B cell (primary cell): ENCODE data around the gene FAM204A. TPM values are rescaled to one million over a fixed set of nuclear protein-coding genes. Genes with fewer than 3 reads are reported as not detected.

Experiments
- ATAC-seq: fragments of 200-7000 bp; cut with Tn5 transposase; one replicate; pipeline ENCODE4 v1.10.0; 2021; ENCODE audit warnings: low read depth, mild to moderate bottlenecking, moderate number of reproducible peaks, moderate library complexity
- CTCF ChIA-PET: fragments of 350-600 bp; sonication (Branson Sonifier 250); formaldehyde crosslinking; loops from one replicate; lab custom pipeline; 2021; ENCODE audit warnings: antibody characterized with exemption, inconsistent platforms; lab: Charles Lee
- POLR2A ChIA-PET: fragments of 350-600 bp; sonication (Branson Sonifier 250); formaldehyde crosslinking; loops from one replicate; lab custom pipeline; 2021; ENCODE audit warnings: antibody characterized with exemption; lab: Charles Lee
- DNase-seq: peaks from one replicate; pipeline ENCODE4 v3.0.0; 2013
- H2AFZ ChIP-seq: 2 replicates; pipeline ENCODE4 v1.6.1; 2012; ENCODE audit warnings: mild to moderate bottlenecking, low read depth, low read length; ENCODE audit not compliant: insufficient read depth, poor library complexity, severe bottlenecking
- H3K27ac ChIP-seq, 2 donors: 1 replicate in 1 of 2; 2 replicates in 1 of 2; pipeline ENCODE4 v1.5.1; 2012 to 2013; ENCODE audit warnings: low read length in 2 of 2, mild to moderate bottlenecking in 2 of 2, moderate library complexity in 1 of 2
- H3K27me3 ChIP-seq, 4 experiments: fragments of 200-600 bp in 1 of 4; sonication (generic) in 1 of 4; replicated peaks in 1 of 4; 1 replicate in 2 of 4; 2 replicates in 2 of 4; pipeline versions ENCODE4 v1.6.1 to v1.7.0; 2013 to 2016; ENCODE audit warnings: low read length in 3 of 4, mild to moderate bottlenecking in 2 of 4, mixed read lengths in 1 of 4, moderate library complexity in 1 of 4; ENCODE audit not compliant: insufficient read depth in 4 of 4, control insufficient read depth in 3 of 4; ENCODE audit errors: control extremely low read depth in 1 of 4
- H3K36me3 ChIP-seq, 2 experiments: replicated peaks in 1 of 2; 1 replicate in 1 of 2; 2 replicates in 1 of 2; pipeline versions ENCODE4 v1.6.1 to v1.7.1; 2013; ENCODE audit warnings: low read length in 1 of 2; ENCODE audit not compliant: insufficient read depth in 2 of 2, control insufficient read depth in 1 of 2; ENCODE audit errors: control extremely low read depth in 1 of 2, extremely low read depth in 1 of 2
- H3K4me1 ChIP-seq, 2 donors: fragments of 200-600 bp in 1 of 2; sonication (generic) in 1 of 2; 1 replicate in 1 of 2; 2 replicates in 1 of 2; pipeline versions ENCODE4 v1.5.1 to v1.6.1; 2013 to 2017; ENCODE audit warnings: low read length in 2 of 2; ENCODE audit not compliant: control insufficient read depth in 2 of 2, insufficient read depth in 2 of 2
- H3K4me2 ChIP-seq: replicated peaks from 2 replicates; pipeline ENCODE3; 2012; ENCODE audit warnings: mild to moderate bottlenecking, low read depth, low read length; ENCODE audit not compliant: poor library complexity, severe bottlenecking
- H3K4me3 ChIP-seq, 5 experiments: fragments of 200-600 bp in 1 of 5; sonication (generic) in 1 of 5; 1 replicate in 3 of 5; 2 replicates in 2 of 5; pipeline versions ENCODE4 v1.5.1 to v1.7.0; 2011 to 2016; ENCODE audit warnings: low read length in 4 of 5, mild to moderate bottlenecking in 4 of 5, low read depth in 2 of 5, control low read depth in 1 of 5, moderate library complexity in 1 of 5; ENCODE audit not compliant: insufficient read depth in 1 of 5; ENCODE audit errors: control extremely low read depth in 1 of 5, extremely low read depth in 1 of 5
- H3K79me2 ChIP-seq: fragments of 200-600 bp; sonication (generic); one replicate; pipeline ENCODE4 v1.6.0; 2016; ENCODE audit warnings: low read length; ENCODE audit not compliant: control insufficient read depth, insufficient read depth
- H3K9ac ChIP-seq: fragments of 200-600 bp; sonication (generic); 2 replicates; pipeline ENCODE4 v1.6.1; 2017; ENCODE audit warnings: mild to moderate bottlenecking, low read length, moderate library complexity
- H3K9me3 ChIP-seq, 3 donors: one replicate each; pipeline versions ENCODE4 v1.6.1 to v1.7.1; 2013; ENCODE audit warnings: low read length in 2 of 3; ENCODE audit not compliant: control insufficient read depth in 2 of 3, insufficient read depth in 1 of 3; ENCODE audit errors: control extremely low read depth in 1 of 3
- H4K20me1 ChIP-seq: 2 replicates; pipeline ENCODE4 v1.6.0; 2012; ENCODE audit warnings: mild to moderate bottlenecking, low read length; ENCODE audit not compliant: insufficient read depth, control insufficient read depth, poor library complexity, severe bottlenecking
- H3K27ac Mint-ChIP-seq: one replicate; pipeline ENCODE4 v1.8.0; 2021; ENCODE audit warnings: mixed read lengths
- H3K27me3 Mint-ChIP-seq: one replicate; pipeline ENCODE4 v1.8.0; 2021; ENCODE audit warnings: mixed read lengths
- H3K4me1 Mint-ChIP-seq: one replicate; pipeline ENCODE4 v1.8.0; 2021; ENCODE audit warnings: mixed read lengths
- H3K4me3 Mint-ChIP-seq: one replicate; pipeline ENCODE4 v1.8.0; 2021; ENCODE audit warnings: mixed read lengths
- H3K9me3 Mint-ChIP-seq: one replicate; pipeline ENCODE4 v1.8.0; 2022; ENCODE audit warnings: mixed read lengths; ENCODE audit not compliant: insufficient read depth
- EZH2 ChIP-seq: IDR thresholded peaks from 2 replicates; pipeline ENCODE4 v1.6.1; 2012; ENCODE audit warnings: borderline replicate concordance, low read depth, mild to moderate bottlenecking, moderate library complexity, low read length; ENCODE audit not compliant: insufficient read depth, poor library complexity, severe bottlenecking
- WGBS: methylation state at CpG from one replicate; pipeline ENCODE4 v1.1.5; 2013; ENCODE audit warnings: missing lambda C conversion rate; ENCODE audit not compliant: insufficient coverage; 5-methylcytosine and 5-hydroxymethylcytosine counted together
- intact Hi-C: fragments of 100-400 bp; cut with micrococcal nuclease; formaldehyde crosslinking; loops from one replicate; pipeline ENCODE4 v1.10.0; 2022
- polyA plus RNA-seq: library from polyadenylated mRNA; depleted of rRNA; stranded (reverse); fragments of >200 nt; gene quantifications from 2 replicates; pipeline ENCODE4 v1.2.3, GENCODE V29; 2012
- total RNA-seq, 2 donors: library from RNA; stranded (reverse); fragments of 120-200 nt in 1 of 2; gene quantifications; 1 replicate in 1 of 2; 2 replicates in 1 of 2; pipeline versions ENCODE4 v1.2.3 to v1.2.4, GENCODE V29; 2013 to 2022
- TF ChIP-seq, protein P1 (sequence below): fragments of 200-600 bp; IDR thresholded peaks from one replicate; pipeline ENCODE4 v1.8.0; 2022; ENCODE audit warnings: antibody characterized with exemption, mild to moderate bottlenecking

FAM204A gene
- total and polyA plus RNA-seq, 2 donors (not counting 1 experiment from before 2014, with no cell fraction given) = 14.2 to 79.8 TPM

DNA sequence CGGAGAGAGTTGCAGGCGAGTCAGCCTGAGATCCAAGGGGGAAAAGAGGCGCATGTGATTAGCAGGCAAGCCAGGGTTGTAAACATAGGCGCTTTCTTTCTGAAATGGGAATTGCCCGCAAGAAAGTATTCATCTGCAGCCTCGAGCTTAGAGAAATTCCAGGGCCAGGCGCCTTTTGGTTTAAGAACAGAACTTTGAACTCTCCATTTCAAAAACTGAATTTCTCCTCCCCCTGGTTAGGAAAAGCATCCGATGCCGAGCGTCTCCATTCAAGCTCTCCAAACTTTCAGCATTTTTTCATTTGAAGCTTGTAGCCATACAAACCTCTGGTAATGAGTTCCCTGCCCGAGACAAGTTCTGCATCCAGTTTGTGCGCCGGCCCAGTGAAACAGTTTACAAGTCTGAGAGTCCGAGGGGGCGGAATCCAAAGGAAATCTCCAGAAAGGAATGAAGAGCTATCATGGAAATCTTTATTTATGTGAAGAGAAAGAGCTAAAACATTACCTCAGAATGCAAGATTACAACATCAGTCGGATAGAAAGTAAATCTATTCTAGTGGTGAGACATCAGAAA is 69.9 kb downstream of the FAM204A start:
- Mint-ChIP-seq H3K27me3 (peaks cover 34% of the 10 kb centered on the region), H3K4me1 (no peaks in the 10 kb centered on the region), H3K27ac (no peak overlapping the region), H3K4me3 (no peak overlapping the region), H3K9me3 (no peaks in the 10 kb centered on the region)
- peaks cover 0 to 13% (median 8%) of the 10 kb centered on the region in 4 experiments for H3K27me3 ChIP-seq
- POLR2A ChIA-PET = no interaction called here
- no peaks in the 10 kb centered on the region for H3K36me3 ChIP-seq
- no peaks in the 10 kb centered on the region for H3K4me1 ChIP-seq
- H2AFZ ChIP-seq = no peak overlapping the region
- H4K20me1 ChIP-seq = no peaks in the 10 kb centered on the region
- intact Hi-C loops = no loop called here
- H3K9me3 ChIP-seq = peaks cover 0 to 6% (median 0%) of the 10 kb centered on the region in 3 donors
- no peak overlapping the region for H3K27ac ChIP-seq
- no peak for DNase-seq
- no peak overlapping the region for H3K9ac ChIP-seq
- WGBS = 19% methylated on average over 12 of the region's 16 CpGs
- TF ChIP-seq, protein P1, sequence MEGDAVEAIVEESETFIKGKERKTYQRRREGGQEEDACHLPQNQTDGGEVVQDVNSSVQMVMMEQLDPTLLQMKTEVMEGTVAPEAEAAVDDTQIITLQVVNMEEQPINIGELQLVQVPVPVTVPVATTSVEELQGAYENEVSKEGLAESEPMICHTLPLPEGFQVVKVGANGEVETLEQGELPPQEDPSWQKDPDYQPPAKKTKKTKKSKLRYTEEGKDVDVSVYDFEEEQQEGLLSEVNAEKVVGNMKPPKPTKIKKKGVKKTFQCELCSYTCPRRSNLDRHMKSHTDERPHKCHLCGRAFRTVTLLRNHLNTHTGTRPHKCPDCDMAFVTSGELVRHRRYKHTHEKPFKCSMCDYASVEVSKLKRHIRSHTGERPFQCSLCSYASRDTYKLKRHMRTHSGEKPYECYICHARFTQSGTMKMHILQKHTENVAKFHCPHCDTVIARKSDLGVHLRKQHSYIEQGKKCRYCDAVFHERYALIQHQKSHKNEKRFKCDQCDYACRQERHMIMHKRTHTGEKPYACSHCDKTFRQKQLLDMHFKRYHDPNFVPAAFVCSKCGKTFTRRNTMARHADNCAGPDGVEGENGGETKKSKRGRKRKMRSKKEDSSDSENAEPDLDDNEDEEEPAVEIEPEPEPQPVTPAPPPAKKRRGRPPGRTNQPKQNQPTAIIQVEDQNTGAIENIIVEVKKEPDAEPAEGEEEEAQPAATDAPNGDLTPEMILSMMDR = no peak
- TF ChIP-seq EZH2 = no peak
- H3K4me3 ChIP-seq = no peak overlapping the region
- CTCF ChIA-PET = no interaction called here
- H3K79me2 ChIP-seq = no peaks in the 10 kb centered on the region
- no peak overlapping the region for H3K4me2 ChIP-seq
- ATAC-seq = no peak

DNA sequence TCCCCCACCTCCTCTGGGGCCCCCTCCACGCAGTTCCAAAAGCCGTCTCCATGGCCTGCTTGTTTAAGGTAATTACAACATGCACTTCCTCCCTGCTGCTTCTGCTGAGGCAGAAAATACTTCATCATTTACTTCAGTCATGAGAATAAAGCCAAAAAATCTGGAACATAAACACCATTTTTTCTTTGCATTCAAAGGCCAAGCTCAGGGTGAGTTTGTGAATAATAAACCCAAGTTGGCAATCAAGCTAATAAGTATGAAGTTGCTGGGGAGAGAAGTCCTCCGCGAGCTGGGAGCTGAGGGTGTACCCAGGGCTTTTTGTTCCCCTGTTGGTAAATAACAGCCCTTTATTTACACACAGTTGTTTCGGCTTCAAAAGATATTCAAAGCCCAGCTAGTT is 70.5 kb downstream of the FAM204A start:
- H3K4me1 Mint-ChIP-seq = no peaks in the 10 kb centered on the region
- Histone ChIP-seq H3K4me2 (no peak overlapping the region), H3K9me3 (peaks cover 0 to 5% (median 0%) of the 10 kb centered on the region in 3 donors), H4K20me1 (no peaks in the 10 kb centered on the region), H3K27me3 (peaks cover 0 to 16% (median 8%) of the 10 kb centered on the region in 4 experiments), H3K4me3 (no peak overlapping the region), H3K79me2 (no peaks in the 10 kb centered on the region), H2AFZ (no peak overlapping the region), H3K27ac (no peak overlapping the region), H3K9ac (no peak overlapping the region), H3K36me3 (no peaks in the 10 kb centered on the region), H3K4me1 (no peaks in the 10 kb centered on the region)
- DNase-seq (no peak), ATAC-seq (no peak)
- no peak overlapping the region for H3K27ac Mint-ChIP-seq
- intact Hi-C loops = no loop called here
- ChIA-PET CTCF (no interaction called here), POLR2A (no interaction called here)
- TF ChIP-seq EZH2 = no peak
- TF ChIP-seq, protein P1 = no peak
- H3K27me3 Mint-ChIP-seq = peaks cover 39% of the 10 kb centered on the region
- H3K4me3 Mint-ChIP-seq = no peak overlapping the region
- WGBS = 0% methylated on average over 2 of the region's 5 CpGs
- H3K9me3 Mint-ChIP-seq = no peaks in the 10 kb centered on the region
